ENCODE measurements around the gene CNNM4. TPM values are rescaled to one million over a fixed set of nuclear protein-coding genes. Genes with fewer than 3 reads are reported as not detected.

Gene CNNM4
- total RNA-seq, 1 donor from 2014 or later = 2.7 TPM

GRCh38 chr2:96817882-96818281, 57.2 kb downstream of the CNNM4 start:
- TF ChIP-seq CTCF (IDR thresholded peaks at IDR 0.05) = no peak
- H3K27ac ChIP-seq = no peak overlapping the region
- DNase-seq (ENCODE audit: low spot score in 2 of 2) = no peak
- H3K36me3 ChIP-seq = peaks cover 0 to 2% of the 10 kb centered on the region in 2 donors
- H3K27me3 ChIP-seq = no peaks in the 10 kb centered on the region
- intact Hi-C loops (cut with DNase I) = loop anchor here (2.0 to 10.0 kb wide), 3 partner anchors 133 to 553 kb away; partner anchors contain the start of genes CIAO1 and TMEM127
- peaks cover 12 to 37% of the 10 kb centered on the region in 2 donors for H3K4me1 ChIP-seq
- no peaks in the 10 kb centered on the region for H3K9me3 ChIP-seq
- H3K4me3 ChIP-seq = peak overlapping the region; percentile 88 to 98

DNA sequence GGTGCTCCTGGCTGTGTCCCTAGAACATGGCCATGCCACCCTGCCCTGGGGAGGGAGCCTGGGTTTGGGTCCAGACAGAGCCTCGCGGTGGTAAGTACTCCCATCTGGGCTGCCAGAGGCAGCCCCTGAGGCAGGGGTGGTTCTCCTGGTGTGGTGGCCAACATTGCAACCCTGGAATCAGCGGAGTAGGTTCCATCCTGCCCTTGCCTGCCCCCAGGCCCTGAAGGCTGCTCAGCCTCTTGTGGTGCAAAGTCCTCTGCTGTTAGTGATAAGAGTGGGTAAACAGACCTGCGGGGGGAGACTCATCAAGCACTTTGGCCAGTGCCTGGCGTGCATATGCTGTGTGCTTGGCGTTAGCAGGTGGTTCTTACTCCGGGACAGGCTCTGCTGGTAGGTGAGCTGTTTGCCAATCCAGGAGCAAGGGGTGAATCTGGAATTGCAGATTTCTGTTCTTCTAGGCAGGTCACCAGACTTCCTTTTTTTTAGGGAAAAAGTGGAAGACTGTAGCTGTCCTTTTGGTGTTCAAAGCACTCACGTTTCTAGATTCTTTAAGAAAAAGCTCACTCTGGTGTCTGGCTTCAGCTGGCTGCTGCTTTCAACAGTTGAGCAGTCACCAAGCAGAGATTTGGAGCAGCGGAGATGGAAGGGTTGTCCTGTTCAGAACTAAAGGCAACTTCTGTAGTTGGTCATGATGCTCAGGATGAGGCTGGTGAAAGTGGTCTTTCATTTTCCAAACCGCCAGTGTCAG, 58.6 kb downstream of the CNNM4 start:
- Histone ChIP-seq H3K4me3 (peak overlapping the region in 1 of 2 donors; percentile 28), H3K36me3 (peaks cover 0 to 2% of the 10 kb centered on the region in 2 donors), H3K27ac (no peak overlapping the region), H3K9me3 (no peaks in the 10 kb centered on the region), H3K27me3 (no peaks in the 10 kb centered on the region), H3K4me1 (peaks cover 12 to 37% of the 10 kb centered on the region in 2 donors)
- no peak for DNase-seq (ENCODE audit: low spot score in 2 of 2)
- TF ChIP-seq CTCF (IDR thresholded peaks at IDR 0.05) = no peak
- intact Hi-C loops (cut with DNase I) = loop anchor here (5.0 to 10.0 kb wide), 2 partner anchors 202 to 555 kb away; partner anchors contain the start of genes CIAO1 and TMEM127

DNA sequence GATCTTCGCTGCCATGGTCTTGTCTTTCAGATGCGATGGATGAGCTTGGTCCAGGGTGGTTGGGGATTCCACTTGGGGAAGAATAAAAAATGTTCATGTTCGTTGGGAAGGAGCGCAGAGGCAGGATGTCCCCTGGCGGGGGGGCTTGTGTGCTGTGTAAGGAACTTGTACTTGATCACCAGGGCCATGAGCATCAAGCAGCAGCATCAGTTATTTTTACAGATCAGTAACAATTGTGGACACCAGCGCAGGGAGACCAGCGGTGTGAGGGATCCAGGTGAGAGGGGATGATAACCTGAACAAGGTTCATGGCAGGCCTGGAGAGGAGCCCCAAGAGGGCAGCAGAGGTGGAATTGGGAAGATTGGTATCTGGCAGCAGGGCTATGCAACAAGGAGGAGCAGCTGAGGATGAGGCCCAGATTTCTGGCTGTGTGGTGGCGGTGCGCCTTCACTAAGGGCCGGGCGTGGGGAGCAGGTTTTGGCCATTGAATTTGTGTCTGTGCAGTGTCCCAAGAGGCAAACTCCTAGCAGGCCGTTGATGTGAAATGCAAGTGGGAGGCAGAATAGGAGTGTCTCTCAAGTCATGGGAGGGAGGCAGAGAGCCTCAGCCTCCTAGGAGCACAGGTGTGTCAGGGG, 59.3 kb downstream of the CNNM4 start:
- H3K36me3 ChIP-seq = peaks cover 3 to 6% of the 10 kb centered on the region in 2 donors
- no peak overlapping the region for H3K4me3 ChIP-seq
- no peaks in the 10 kb centered on the region for H3K27me3 ChIP-seq
- H3K27ac ChIP-seq = no peak overlapping the region
- H3K9me3 ChIP-seq = no peaks in the 10 kb centered on the region
- intact Hi-C loops (cut with DNase I) = loop anchor here (5.0 to 10.0 kb wide), 2 partner anchors 203 to 555 kb away; partner anchors contain the start of genes CIAO1 and TMEM127
- no peak for TF ChIP-seq CTCF (IDR thresholded peaks at IDR 0.05)
- DNase-seq (ENCODE audit: low spot score in 2 of 2) = no peak
- H3K4me1 ChIP-seq = peaks cover 12 to 37% of the 10 kb centered on the region in 2 donors

GRCh38 chr2:96821113-96821675, 60.5 kb downstream of the CNNM4 start:
- H3K4me3 ChIP-seq = no peak overlapping the region
- H3K4me1 ChIP-seq = peaks cover 12 to 33% of the 10 kb centered on the region in 2 donors
- no peak for TF ChIP-seq CTCF (IDR thresholded peaks at IDR 0.05)
- no peaks in the 10 kb centered on the region for H3K27me3 ChIP-seq
- intact Hi-C loops (cut with DNase I) = no loop called here
- peaks cover 15 to 17% of the 10 kb centered on the region in 2 donors for H3K36me3 ChIP-seq
- H3K9me3 ChIP-seq = no peaks in the 10 kb centered on the region
- DNase-seq (ENCODE audit: low spot score in 2 of 2) = no peak
- H3K27ac ChIP-seq = no peak overlapping the region

DNA sequence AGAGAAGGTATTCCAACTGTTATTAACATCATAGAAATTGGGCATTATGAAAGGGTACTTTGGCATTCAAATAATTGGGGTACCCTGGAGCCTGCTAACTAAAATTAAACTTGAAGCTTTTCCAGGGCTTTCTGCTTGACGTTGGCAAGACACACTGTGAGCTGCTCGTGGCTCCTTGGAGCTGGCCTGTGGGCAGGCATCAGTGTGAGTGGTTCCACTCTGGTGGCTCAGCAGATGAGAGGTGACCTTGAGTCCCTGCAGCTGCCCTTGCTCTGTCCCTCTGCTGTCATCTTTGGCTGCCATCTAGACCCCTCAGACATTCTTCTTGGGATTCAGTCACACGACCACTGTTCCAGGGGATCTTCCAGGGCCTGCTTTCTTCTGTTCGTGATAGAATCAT, 62.1 kb downstream of the CNNM4 start:
- H3K36me3 ChIP-seq = peaks cover 22 to 29% of the 10 kb centered on the region in 2 donors
- no peak for DNase-seq (ENCODE audit: low spot score in 2 of 2)
- H3K27ac ChIP-seq = no peak overlapping the region
- H3K4me3 ChIP-seq = no peak overlapping the region
- intact Hi-C loops (cut with DNase I) = no loop called here
- peaks cover 6 to 26% of the 10 kb centered on the region in 2 donors for H3K4me1 ChIP-seq
- TF ChIP-seq CTCF (IDR thresholded peaks at IDR 0.05) = no peak
- no peaks in the 10 kb centered on the region for H3K27me3 ChIP-seq
- no peaks in the 10 kb centered on the region for H3K9me3 ChIP-seq

Data from ascending aorta (tissue), 2 donors.